Caco-2 (cell line): Measurements from ENCODE around the gene PIM2. TPM values are rescaled to one million over a fixed set of nuclear protein-coding genes. Genes with fewer than 3 reads are reported as not detected.

ENCODE experiments used
- BruUV-seq: library from RNA; stranded (reverse); fragments of 400-500 nt; replicated peaks from 2 replicates; lab custom pipeline; 2021; lab: Mats Ljungman, UMichigan
- CTCF ChIA-PET: fragments of 300-600 bp; sonication (Branson Sonifier 250); formaldehyde crosslinking; loops from one replicate; lab custom pipeline; 2022; ENCODE audit warnings: antibody characterized with exemption; lab: Charles Lee
- POLR2A ChIA-PET: fragments of 300-600 bp; sonication (Branson Sonifier 250); formaldehyde crosslinking; loops from one replicate; lab custom pipeline; 2022; ENCODE audit warnings: antibody characterized with exemption; lab: Charles Lee
- DNase-seq, 2 experiments: peaks; one replicate each; pipeline versions ENCODE4 v3.0.0 to v3.0.0-alpha.2; 2020 to 2022
- H3K27me3 ChIP-seq: replicated peaks from 2 replicates; pipeline ENCODE4 v1.6.0; 2011; ENCODE audit warnings: low read length; ENCODE audit not compliant: control insufficient read depth, insufficient read depth
- H3K36me3 ChIP-seq: 2 replicates; pipeline ENCODE4 v1.5.1; 2011; ENCODE audit warnings: low read length; ENCODE audit not compliant: control insufficient read depth, insufficient read depth
- H3K4me1 ChIP-seq: fragments of 250-450 bp; sonication (Bioruptor Pico); 2 replicates; pipeline ENCODE4 v1.5.1; 2020; ENCODE audit warnings: mild to moderate bottlenecking
- H3K4me3 ChIP-seq: 2 replicates; pipeline ENCODE4 v1.5.1; 2011; ENCODE audit warnings: low read depth, mild to moderate bottlenecking, control low read depth, low read length
- H3K9me3 ChIP-seq: fragments of 250-450 bp; sonication (Bioruptor Pico); 2 replicates; pipeline ENCODE4 v1.5.1; 2020; ENCODE audit warnings: mild to moderate bottlenecking, moderate library complexity
- H3K27ac Mint-ChIP-seq: one replicate; pipeline ENCODE4 v1.8.0; 2022; ENCODE audit warnings: mixed read lengths; ENCODE audit not compliant: unreplicated experiment
- H3K27me3 Mint-ChIP-seq: one replicate; pipeline ENCODE4 v1.8.0; 2022; ENCODE audit warnings: mixed read lengths; ENCODE audit not compliant: insufficient read depth, unreplicated experiment
- H3K36me3 Mint-ChIP-seq: one replicate; pipeline ENCODE4 v1.8.0; 2022; ENCODE audit warnings: mild to moderate bottlenecking, mixed read lengths; ENCODE audit not compliant: insufficient read depth, unreplicated experiment
- H3K4me1 Mint-ChIP-seq: one replicate; pipeline ENCODE4 v1.8.0; 2022; ENCODE audit warnings: low read depth, mixed read lengths; ENCODE audit not compliant: unreplicated experiment
- H3K4me3 Mint-ChIP-seq: one replicate; pipeline ENCODE4 v1.8.0; 2022; ENCODE audit warnings: mild to moderate bottlenecking, moderate library complexity, mixed read lengths; ENCODE audit not compliant: unreplicated experiment
- H3K9me3 Mint-ChIP-seq: one replicate; pipeline ENCODE4 v1.8.0; 2022; ENCODE audit warnings: mixed read lengths; ENCODE audit not compliant: unreplicated experiment
- CTCF ChIP-seq, 2 experiments: fragments of 200-600 bp in 1 of 2; IDR thresholded peaks; 1 replicate in 1 of 2; 2 replicates in 1 of 2; pipeline versions ENCODE4 v1.5.1 to v1.8.0; 2011 to 2022; ENCODE audit warnings: antibody characterized with exemption in 1 of 2, control low read depth in 1 of 2, inconsistent platforms in 1 of 2, low read depth in 1 of 2, low read length in 1 of 2, mild to moderate bottlenecking in 1 of 2, moderate library complexity in 1 of 2; ENCODE audit not compliant: insufficient read depth in 1 of 2, severe bottlenecking in 1 of 2, unreplicated experiment in 1 of 2
- intact Hi-C: fragments of 100-400 bp; cut with micrococcal nuclease; formaldehyde crosslinking; loops from one replicate; pipeline ENCODE4 v1.10.0; 2022; ENCODE audit not compliant: unreplicated experiment
- total RNA-seq: library from RNA; stranded (reverse); gene quantifications from 2 replicates; pipeline ENCODE4 v1.2.3, GENCODE V29; 2022

Gene PIM2
- total RNA-seq, 1 experiment from 2014 or later, result 12.0 TPM

DNA sequence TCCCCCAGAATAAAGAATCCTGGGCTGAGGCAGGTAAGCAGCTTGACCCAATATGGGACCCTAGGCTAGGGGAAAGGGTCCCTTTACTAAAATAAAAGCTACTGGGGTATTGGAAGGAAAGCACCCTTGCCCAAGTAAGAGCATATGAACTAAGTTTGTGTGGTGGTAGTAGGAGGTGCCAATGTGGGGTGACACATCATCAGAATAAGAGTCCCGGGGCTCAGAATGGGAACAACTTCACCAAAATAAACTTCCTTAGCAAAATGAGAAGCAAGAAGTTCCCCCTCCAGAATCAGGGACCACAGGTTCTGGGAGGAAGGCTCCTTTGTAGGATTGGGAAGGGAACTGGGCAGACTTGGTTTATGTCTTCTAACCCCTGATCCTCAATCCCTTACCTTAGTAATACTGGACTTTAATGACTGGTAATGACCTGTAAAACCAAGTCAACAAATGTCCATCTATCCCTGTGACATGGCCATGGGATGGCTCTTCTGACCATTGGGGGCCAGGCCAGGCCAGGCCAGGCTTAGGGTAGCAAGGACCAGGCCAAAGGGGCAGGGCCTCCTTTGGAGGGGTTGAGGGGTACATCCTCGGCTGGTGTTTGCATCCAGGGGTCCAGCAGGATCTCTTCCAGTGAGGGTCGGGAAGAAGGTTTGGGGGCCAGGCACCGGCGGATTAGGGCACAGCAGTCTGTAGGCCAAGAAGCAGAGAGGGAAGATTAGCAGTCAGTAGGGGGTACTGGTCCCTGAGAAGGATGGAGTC is 5.0 kb downstream of the PIM2 start:
- Histone ChIP-seq H3K9me3 (no peaks in the 10 kb centered on the region), H3K4me1 (peaks cover 10% of the 10 kb centered on the region; the same call in 1 of the 2 replicates), H3K36me3 (no peaks in the 10 kb centered on the region; the same call in 1 of the 2 replicates), H3K4me3 (no peak overlapping the region), H3K27me3 (no peaks in the 10 kb centered on the region)
- no TSS peak for BruUV-seq
- CTCF ChIA-PET, result no interaction called here
- Mint-ChIP-seq H3K4me1 (peaks cover 34% of the 10 kb centered on the region), H3K4me3 (no peak overlapping the region), H3K27ac (no peak overlapping the region), H3K36me3 (peaks cover 49% of the 10 kb centered on the region), H3K9me3 (no peaks in the 10 kb centered on the region), H3K27me3 (no peaks in the 10 kb centered on the region)
- POLR2A ChIA-PET, result no interaction called here
- no peak for DNase-seq
- no peak for TF ChIP-seq CTCF (IDR thresholded peaks at IDR 0.05; ENCODE audit: insufficient read depth in 1 of 2, low read depth in 1 of 2, low read length in 1 of 2, severe bottlenecking in 1 of 2, unreplicated experiment in 1 of 2)
- intact Hi-C loops, result loop anchor here (2.0 kb wide), 1 partner anchor 59 kb away; no protein-coding TSS in a partner anchor

DNA sequence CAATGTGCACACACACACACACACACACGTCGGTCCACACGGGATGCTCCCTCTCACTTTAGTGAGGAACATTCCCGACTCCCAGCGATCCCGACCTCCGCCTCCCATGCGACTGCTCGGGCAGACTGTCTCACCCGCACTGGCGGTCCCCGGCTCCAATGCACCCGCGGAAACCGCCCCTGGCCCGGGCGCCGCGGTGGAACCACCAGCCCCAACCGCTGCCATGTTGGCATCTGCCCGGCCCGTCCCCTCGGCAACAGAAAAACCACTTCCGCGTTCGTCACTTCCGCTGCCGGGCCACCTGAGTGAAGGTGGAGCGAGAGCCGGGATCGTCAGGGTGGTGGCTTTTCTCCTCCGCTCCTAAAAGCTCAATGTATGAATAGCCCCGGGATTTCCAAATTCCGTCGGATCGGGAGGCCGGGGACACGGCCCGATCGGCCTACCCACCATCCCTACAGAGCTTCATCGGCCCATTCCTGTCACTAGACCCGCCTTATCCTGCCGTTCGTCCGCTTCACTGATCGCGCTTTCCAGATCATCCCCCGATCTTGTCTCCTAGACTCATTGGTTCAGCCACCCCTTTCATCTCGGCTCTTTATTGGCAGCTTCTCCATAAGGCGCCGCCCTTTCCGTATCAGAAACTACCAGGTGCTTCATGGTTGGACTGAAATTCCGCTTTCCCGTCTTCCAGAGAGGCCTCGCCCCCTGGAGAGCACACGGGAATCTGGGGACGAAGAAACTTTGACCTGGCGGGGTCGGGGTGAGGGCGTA is 7.2 kb downstream of the PIM2 start, which contains the start of gene SLC35A2:
Gene SLC35A2, minus strand, starts transcription at position 235 of the 771 bp plus-strand sequence. Its CDS starts 10 bp downstream, at position 225.
- Mint-ChIP-seq H3K27ac (peak within 1 kb of the TSS; percentile 100), H3K36me3 (peaks cover 33% of the 10 kb centered on the region), H3K4me3 (peak within 1 kb of the TSS; percentile 95), H3K27me3 (no peaks in the 10 kb centered on the region), H3K9me3 (no peaks in the 10 kb centered on the region), H3K4me1 (peaks cover 21% of the 10 kb centered on the region)
- Histone ChIP-seq H3K4me1 (0 out of 2 replicates have a peak, but pooled peaks cover 7% of the 10 kb centered on the region), H3K4me3 (peak within 1 kb of the TSS; percentile 87), H3K9me3 (no peaks in the 10 kb centered on the region), H3K36me3 (no peaks in the 10 kb centered on the region; the same call in 1 of the 2 replicates), H3K27me3 (no peaks in the 10 kb centered on the region)
- DNase-seq, result peak; percentile 86 to 91
- ChIA-PET POLR2A (interaction anchor here (0.6 to 1.6 kb wide), 11 partner anchors 9 to 1261 kb away, joined by 3 to 24 read pairs (median 4); partner anchors contain the start of genes ELK1, HDAC6, PQBP1 and TIMM17B), CTCF (interaction anchor here (1.0 to 1.5 kb wide), 6 partner anchors 14 to 244 kb away, joined by 3 to 4 read pairs (median 4); partner anchors contain the start of genes PQBP1 and TIMM17B)
- TF ChIP-seq CTCF (IDR thresholded peaks at IDR 0.05; ENCODE audit: insufficient read depth in 1 of 2, low read depth in 1 of 2, low read length in 1 of 2, severe bottlenecking in 1 of 2, unreplicated experiment in 1 of 2), result no peak
- BruUV-seq, result no TSS peak
- intact Hi-C loops, result loop anchor here (1.0 to 2.0 kb wide), 2 partner anchors 13 to 57 kb away; no protein-coding TSS in a partner anchor
